NCI-H1417 (cell line): Measurements from ENCODE around the gene FAM133A.

Experiments
- DNase-seq, 3 experiments: peaks; one replicate each; lab custom pipeline; 2025; lab: John Stamatoyannopoulos, UW

The FAM133A gene

GRCh38 chrX:93673869-93674271 is at the start of gene FAM133A:
Gene FAM133A, plus strand, starts transcription at chrX:93674206. Its CDS starts 35,214 bp downstream, at chrX:93709420.
- DNase-seq = peak in 2 of 3 experiments; percentile 63 to 95

DNA sequence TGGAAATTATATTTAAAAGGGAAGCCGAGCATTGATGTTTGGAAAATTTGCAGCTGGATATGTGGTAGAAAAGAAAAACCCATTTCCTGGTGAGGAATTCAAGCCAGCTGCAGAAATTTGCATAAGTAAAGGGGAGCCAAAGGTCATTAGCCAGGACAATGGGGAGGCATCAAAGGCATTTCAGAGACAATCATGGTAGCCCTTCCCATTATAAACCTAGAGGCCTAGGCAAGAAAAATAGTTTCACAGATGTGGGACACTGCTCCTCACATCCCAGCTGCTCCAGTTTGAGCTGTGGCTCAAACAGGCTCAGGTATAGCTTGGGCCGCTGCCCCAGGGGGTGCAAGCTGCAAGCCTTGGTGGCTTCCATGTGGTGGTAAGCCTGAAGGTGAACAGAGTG is 36.4 kb upstream of the FAM133A start:
- DNase-seq = no peak

DNA sequence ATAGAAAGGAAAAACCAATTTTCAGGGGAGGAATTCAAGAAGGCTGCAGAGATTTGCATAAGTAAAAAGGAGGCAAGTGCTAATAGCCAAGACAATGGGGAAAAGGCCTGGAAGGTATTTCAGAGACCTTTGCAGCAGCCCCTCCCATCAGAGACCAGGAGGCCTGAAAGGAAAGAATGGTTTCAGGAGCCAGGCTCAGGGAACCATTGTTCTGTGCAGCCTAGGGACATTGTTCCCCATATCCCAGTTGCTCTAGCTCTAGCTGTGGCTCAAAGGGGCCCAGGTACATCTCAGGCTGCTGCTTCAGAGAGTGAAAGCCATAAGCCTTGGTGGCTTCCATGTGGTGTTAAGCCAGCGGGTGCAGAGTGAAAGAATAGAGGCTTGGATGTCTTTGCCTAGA is 24.6 kb upstream of the FAM133A start:
- no peak for DNase-seq

DNA sequence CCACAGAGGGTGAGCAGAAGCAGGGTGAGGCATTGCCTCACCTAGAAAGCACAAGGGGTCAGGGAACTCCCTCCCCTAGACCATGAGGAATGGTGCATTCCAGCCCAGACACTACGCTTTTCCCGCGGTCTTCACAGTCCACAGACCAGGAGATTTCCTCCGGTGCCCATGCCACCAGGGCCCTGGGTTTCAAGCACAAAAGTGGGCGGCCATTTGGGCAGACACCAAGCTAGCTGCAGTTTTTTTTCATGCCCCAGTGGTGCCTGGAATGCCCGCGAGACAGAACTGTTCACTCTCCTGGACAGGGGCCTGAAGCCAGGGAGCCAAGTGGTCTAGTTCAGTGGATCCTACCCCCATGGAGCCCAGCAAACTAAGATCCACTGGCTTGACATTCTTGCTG is 13.4 kb upstream of the FAM133A start:
- no peak for DNase-seq

DNA sequence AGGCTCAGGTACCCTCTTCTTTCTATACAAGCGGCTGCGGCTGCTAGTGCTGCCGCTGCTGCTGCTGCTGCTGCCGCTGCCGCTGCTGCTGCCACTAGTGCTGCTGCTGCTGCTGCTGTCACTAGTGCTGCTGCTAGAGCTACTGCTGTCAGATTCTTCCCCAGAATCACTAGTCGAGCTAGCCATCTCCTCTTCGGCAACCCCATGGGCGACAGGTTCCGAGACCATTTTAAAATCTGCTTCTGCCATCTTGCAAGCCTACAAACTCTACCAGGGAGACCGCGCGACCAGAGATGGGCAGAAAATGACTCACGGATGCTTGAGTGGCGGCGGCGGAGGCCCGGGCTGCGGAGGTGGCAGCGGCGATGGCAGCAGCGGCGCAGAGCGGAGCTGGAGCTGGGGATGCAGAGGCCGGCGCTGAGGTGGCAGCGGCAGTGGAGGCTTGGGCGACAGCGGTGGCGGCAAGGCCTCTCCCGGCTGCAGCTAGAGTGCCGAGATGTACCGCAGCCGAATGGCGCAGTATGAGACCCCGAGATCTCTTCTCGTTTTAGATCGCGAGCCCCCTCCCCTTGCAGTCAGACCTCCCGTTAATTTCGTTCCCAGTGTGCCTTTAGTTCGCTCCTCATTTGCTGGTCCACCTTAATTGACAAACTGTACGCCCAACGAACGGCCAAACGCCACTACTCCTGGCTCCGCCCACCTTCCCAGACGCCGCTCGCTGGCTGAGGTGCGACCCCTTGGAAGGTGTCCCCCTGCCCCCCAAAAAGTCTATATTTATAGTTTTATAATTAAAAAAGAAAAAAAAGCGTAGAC is 744 bp upstream of the FAM133A start, which contains the start of gene NAP1L3:
NAP1L3 (minus strand) TSS at position 523 of the 813 bp plus-strand sequence; CDS start at position 249, 274 bp downstream.
- peak; percentile 25 to 97 (median 90) for DNase-seq

DNA sequence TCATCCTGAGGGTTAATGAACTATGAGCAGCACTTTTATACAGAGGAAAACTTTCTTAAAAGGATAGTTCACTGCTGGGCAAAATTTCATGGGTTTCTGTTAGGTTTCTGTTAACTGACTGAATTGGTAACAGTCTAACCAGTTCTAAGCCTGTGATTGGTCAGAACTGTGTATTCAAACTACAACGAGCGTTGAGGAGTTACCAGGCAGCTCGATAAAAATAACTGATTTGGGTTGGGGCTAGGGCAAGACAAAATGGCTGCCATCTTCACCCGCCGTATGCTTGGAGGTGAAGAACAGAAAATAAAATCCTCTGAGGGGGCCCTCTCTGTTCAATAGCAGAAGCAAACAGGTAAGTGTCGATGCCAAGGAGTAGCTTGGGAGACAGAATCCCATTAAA is 22.0 kb downstream of the FAM133A start:
- DNase-seq = no peak

DNA sequence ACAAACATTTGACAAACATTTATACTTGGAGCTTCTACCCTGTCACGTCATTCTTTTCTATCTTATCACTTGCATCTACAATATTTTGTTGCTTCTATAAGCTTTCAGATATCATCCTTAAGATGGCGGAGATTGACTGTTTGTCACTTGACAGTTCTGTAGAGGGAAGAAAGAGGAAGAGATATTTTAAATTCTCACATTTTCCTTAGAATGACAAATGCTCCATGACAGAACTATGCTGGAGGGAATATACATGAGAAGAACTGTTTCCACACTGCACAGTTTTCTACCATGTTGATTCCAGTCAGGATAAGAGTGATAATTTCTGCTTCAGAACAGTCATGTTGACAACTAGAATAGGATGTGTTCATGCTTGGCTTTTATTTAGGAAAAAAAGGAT is 29.7 kb downstream of the FAM133A start:
- no peak for DNase-seq

DNA sequence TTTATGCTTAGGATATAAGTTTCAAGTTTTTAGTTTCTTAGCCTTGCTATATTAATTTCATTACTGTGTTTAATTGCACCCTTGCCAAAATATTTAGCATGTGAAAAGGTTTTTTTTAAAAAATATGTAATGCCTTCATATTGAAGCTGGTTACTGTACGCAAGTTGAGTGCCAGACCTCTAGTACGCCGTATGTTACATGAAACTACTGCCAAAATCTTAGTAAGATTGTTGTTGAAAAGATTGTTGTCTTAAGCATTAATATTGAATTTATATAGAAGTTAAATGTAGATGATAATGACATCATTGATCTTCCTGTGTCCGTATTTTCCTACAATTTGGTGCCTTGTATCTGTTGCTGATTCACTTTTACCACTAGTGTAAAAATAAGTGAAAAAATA is 37.1 kb downstream of the FAM133A start:
- no peak for DNase-seq

DNA sequence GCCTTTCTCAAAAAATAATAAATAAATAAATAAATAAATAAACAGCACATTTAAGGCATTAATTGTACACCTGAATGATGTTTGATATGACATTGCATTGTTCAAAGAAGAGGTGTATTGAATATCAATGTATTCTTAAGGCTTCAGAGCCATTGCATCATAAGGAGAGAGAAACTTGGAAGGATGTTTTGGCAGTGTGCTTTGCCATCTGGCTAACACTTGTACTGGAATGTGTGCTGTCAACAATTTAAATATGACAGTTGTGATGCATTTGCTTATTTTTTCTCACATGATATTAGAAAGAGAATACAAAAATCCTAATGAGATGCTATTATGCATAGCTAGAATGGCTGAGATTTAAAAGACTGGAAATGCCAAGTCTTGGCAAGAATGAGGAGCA is 67.8 kb downstream of the FAM133A start:
- no peak for DNase-seq

GRCh38 chrX:93760163-93760562 is 86.2 kb downstream of the FAM133A start:
- peak in 2 of 3 experiments; percentile 9 to 72 for DNase-seq
